OCI-LY3 (cell line): Measurements from ENCODE around the gene PDLIM5.

ENCODE experiments used
- CTCF ChIP-seq: fragments of 200-600, 300-600 bp; sonication (generic); IDR thresholded peaks from 2 replicates; pipeline ENCODE4 v1.5.1; 2014; ENCODE audit warnings: antibody characterized with exemption, low read length, low read depth
- EZH2phosphoT487 ChIP-seq: fragments of 200-600 bp; shearing (Covaris generic); IDR thresholded peaks from 2 replicates; pipeline ENCODE4 v1.6.1; 2018; ENCODE audit warnings: antibody characterized with exemption, mixed run types, low read depth

- TF ChIP-seq CTCF (no peak), EZH2phosphoT487 (no peak)
Observed at GRCh38 chr4:94407846-94408245, 43.9 kb upstream of the PDLIM5 start.
